ENCODE measurements around the gene MAMDC4. TPM values are rescaled to one million over a fixed set of nuclear protein-coding genes. Genes with fewer than 3 reads are reported as not detected.
"Not testable (repeated sequence)": the region's sequence is repeated elsewhere in the genome, so short reads cannot be mapped to it uniquely, and the experiment has no call there.

Gene MAMDC4
- polyA plus RNA-seq, 1 experiment, result 0.63 TPM

DNA sequence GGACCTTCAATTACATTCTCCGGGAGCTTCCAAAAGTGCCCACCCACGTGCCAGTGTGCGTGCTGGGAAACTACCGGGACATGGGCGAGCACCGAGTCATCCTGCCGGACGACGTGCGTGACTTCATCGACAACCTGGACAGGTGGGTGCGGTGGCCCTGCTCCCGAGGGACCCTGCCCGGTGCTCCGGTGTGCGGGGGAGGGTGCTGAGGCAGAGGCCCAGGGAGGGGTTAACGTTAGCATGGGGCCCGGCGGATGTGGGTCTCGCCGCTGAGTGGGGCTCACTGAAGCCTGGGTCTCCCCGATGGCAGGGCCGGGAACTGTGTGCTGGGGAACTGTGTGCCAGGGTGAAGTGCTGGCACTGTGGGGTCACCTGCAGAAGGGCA lies 20.4 kb upstream of the MAMDC4 start:
- Histone ChIP-seq H3K9me3 (ENCODE audit: control insufficient read depth, insufficient read depth, low read length) (no peaks in the 10 kb centered on the region), H3K4me3 (ENCODE audit: low read depth, low read length) (no peak overlapping the region), H3K27ac (ENCODE audit: low read depth, low read length) (no peak overlapping the region), H3K27me3 (ENCODE audit: control insufficient read depth, insufficient read depth, low read length) (no peaks in the 10 kb centered on the region)
- no peak for DNase-seq (ENCODE audit: low read depth, low spot score)
- TF ChIP-seq, protein P1, sequence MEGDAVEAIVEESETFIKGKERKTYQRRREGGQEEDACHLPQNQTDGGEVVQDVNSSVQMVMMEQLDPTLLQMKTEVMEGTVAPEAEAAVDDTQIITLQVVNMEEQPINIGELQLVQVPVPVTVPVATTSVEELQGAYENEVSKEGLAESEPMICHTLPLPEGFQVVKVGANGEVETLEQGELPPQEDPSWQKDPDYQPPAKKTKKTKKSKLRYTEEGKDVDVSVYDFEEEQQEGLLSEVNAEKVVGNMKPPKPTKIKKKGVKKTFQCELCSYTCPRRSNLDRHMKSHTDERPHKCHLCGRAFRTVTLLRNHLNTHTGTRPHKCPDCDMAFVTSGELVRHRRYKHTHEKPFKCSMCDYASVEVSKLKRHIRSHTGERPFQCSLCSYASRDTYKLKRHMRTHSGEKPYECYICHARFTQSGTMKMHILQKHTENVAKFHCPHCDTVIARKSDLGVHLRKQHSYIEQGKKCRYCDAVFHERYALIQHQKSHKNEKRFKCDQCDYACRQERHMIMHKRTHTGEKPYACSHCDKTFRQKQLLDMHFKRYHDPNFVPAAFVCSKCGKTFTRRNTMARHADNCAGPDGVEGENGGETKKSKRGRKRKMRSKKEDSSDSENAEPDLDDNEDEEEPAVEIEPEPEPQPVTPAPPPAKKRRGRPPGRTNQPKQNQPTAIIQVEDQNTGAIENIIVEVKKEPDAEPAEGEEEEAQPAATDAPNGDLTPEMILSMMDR (IDR thresholded peaks at IDR 0.05; ENCODE audit: low read depth, low read length), result no peak
- CTCF ChIA-PET, result interaction anchor here (1.2 kb wide), 1 partner anchor 11 kb away, joined by 6 read pairs; the partner anchor contains the start of gene AJM1
- POLR2A ChIA-PET, result no interaction called here

DNA sequence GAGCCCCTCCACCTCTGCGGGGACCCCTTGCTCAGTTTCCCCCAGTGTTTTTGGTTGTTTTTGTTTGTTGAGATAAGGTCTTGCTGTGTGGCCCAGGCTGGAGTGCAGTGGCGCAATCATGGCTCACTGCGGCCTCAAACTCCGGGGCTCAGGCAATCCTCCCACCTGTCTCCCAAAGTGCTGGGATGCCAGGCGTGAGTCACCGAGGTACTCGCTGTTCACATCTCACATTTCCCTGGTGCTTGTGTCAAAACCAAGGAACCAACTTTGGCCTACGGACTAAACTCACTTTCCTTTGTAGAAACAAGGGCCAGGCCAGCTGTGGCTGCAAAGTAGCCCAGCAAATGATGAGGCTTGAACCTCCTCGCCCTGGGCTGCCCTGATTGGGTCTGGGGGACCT lies 19.6 kb upstream of the MAMDC4 start:
- Histone ChIP-seq H3K27ac (ENCODE audit: low read depth, low read length) (no peak overlapping the region), H3K27me3 (ENCODE audit: control insufficient read depth, insufficient read depth, low read length) (no peaks in the 10 kb centered on the region), H3K4me3 (ENCODE audit: low read depth, low read length) (no peak overlapping the region), H3K9me3 (ENCODE audit: control insufficient read depth, insufficient read depth, low read length) (no peaks in the 10 kb centered on the region)
- DNase-seq (ENCODE audit: low read depth, low spot score), result no peak
- ChIA-PET POLR2A (no interaction called here), CTCF (interaction anchor here (1.2 kb wide), 1 partner anchor 10 kb away, joined by 6 read pairs; the partner anchor contains the start of gene AJM1)
- TF ChIP-seq, protein P1 (IDR thresholded peaks at IDR 0.05; ENCODE audit: low read depth, low read length), result no peak

DNA sequence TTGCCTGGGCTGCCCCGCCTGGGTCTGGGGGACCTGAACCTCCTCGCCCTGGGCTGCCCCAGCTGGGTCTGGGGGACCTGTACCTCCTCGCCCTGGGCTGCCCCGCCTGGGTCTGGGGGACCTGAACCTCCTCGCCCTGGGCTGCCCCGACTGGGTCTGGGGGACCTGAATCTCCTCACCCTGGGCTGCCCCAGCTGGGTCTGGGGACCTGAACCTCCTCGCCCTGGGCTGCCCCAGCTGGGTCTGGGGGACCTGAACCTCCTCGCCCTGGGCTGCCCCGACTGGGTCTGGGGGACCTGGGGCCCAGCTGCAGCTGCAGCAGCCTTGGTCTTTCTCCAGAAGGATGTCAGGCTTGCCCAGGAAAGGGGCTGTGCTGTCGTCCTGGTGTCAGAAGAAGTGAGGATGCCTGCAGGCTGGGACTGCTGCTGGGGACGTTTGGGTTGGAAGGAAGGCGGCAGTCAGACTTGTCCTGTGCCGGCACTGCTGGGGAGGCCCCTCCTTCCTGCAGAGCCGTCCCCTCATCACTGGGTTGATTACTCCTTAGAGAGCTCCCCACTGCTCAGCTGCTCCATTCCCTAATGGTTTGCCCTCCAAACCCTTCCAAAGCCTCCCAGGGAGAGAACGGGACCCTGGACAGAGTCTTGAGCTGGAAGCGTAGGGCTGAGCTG lies 18.6 kb upstream of the MAMDC4 start:
- CTCF ChIA-PET; H3K27ac ChIP-seq (ENCODE audit: low read depth, low read length); POLR2A ChIA-PET; DNase-seq (ENCODE audit: low read depth, low spot score); H3K9me3 ChIP-seq (ENCODE audit: control insufficient read depth, insufficient read depth, low read length); H3K27me3 ChIP-seq (ENCODE audit: control insufficient read depth, insufficient read depth, low read length); H3K4me3 ChIP-seq (ENCODE audit: low read depth, low read length): not testable (repeated sequence)

DNA sequence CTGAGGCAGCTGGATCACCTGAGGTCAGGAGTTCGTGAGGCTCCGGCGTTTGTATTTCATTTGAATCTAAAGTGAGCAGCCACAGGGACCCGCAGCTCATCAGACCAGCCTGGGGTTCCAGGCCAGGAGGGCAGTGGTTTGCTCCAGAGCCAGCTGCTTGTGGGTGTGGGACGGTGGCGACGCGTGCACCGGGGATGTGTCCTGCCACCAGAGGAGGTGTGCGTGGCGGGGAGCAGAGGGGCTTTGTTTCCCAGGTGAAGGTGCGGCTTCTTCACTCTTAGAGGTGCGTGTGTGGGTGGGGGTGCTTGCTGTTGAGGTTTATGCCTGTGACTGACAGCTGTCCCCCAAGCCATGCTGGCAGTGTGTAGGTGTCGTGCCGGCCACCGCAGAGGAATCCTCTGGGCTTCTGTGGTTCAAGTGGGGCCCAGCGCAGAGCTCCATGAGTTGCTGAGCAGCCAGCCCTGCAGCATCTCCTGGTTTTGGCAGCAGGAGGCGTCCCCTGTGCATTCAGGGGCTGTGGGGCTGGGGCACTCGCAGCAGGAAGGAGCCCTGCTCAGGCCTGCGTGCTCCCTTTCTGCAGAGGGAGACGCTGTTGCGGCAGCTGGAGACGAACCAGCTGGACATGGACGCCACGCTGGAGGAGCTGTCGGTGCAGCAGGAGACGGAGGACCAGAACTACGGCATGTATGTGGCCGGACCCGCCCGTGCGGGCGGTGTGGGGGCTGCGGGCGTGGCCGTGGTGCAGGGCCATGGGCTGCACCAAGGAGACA lies 16.8 kb upstream of the MAMDC4 start:
- TF ChIP-seq, protein P1 (IDR thresholded peaks at IDR 0.05; ENCODE audit: low read depth, low read length), result no peak
- POLR2A ChIA-PET, result no interaction called here
- no peak for DNase-seq (ENCODE audit: low read depth, low spot score)
- Histone ChIP-seq H3K4me3 (ENCODE audit: low read depth, low read length) (no peak overlapping the region), H3K27me3 (ENCODE audit: control insufficient read depth, insufficient read depth, low read length) (no peaks in the 10 kb centered on the region), H3K9me3 (ENCODE audit: control insufficient read depth, insufficient read depth, low read length) (no peaks in the 10 kb centered on the region), H3K27ac (ENCODE audit: low read depth, low read length) (no peak overlapping the region)
- CTCF ChIA-PET, result no interaction called here

DNA sequence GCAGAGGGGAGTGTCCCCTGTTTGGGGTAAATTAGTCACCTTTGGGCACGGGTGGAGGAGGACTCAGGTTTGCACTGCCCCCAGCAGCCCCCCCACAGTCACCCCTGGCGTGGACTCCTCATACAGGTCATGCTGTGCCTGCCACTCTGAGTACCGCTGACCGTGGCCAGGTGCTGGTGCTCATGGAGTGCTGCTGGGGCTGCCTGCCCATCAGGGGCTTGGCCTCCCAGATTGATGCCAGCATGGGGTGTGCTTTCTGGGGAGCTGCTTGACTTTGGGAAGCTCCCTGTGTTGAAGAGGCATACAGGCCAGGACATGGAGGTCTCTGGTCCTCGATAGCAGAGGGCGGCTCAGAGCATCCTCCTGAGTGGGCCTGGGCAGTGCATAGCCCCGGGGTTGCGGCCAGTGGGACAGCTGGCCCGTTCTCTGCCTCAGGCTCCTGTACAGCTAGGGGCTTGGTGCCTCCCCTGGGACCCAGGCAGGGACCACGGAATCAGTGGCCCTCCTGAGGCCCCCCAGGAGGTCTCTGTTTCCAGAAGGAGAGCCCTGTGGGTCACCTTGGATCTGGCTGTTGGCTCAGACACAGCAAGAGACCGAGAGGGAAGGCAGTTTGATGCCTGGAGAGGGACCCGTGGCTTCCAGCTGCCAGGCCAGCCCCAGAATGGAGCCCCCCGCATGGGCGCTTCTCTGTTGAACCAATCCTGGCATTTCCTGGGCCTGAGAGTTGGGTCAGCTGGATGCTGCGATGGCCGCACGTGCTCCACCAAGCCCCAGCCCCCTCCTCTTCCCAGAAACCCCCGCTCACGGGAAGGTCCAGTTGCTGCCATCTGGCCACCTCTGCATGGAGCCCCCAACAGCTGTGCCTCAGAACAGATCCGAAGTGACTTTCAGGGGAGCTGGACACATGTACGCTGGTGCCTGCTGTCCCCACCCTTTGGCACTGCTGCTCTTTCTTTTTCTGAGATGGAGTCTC lies 15.9 kb upstream of the MAMDC4 start:
- CTCF ChIA-PET, result no interaction called here
- Histone ChIP-seq H3K9me3 (ENCODE audit: control insufficient read depth, insufficient read depth, low read length) (no peaks in the 10 kb centered on the region), H3K27me3 (ENCODE audit: control insufficient read depth, insufficient read depth, low read length) (no peaks in the 10 kb centered on the region), H3K27ac (ENCODE audit: low read depth, low read length) (no peak overlapping the region), H3K4me3 (ENCODE audit: low read depth, low read length) (no peak overlapping the region)
- TF ChIP-seq, protein P1 (IDR thresholded peaks at IDR 0.05; ENCODE audit: low read depth, low read length), result no peak
- POLR2A ChIA-PET, result no interaction called here
- DNase-seq (ENCODE audit: low read depth, low spot score), result no peak
